Stimulated activated effector memory CD8-positive, alpha-beta T cell treated with anti-CD3 and anti-CD28 coated beads, Interleukin-12 subunit alpha, Interleukin-12 subunit beta, amount 100 ng/mL, for 72 hours (primary cell): ENCODE data around the gene PKN2.

Experiments
- ATAC-seq: fragments of 150-1000 bp; cut with Tn5 transposase; 2 replicates; pipeline ENCODE4 v1.10.0; 2021
- DNase-seq, 2 donors: peaks; one replicate each; pipeline ENCODE4 v3.0.0; 2021 to 2022; ENCODE audit warnings: low spot score in 2 of 2
- H3K27ac Mint-ChIP-seq: one replicate; pipeline ENCODE4 v1.8.0; 2022; ENCODE audit warnings: mild to moderate bottlenecking, mixed read lengths
- H3K36me3 Mint-ChIP-seq: one replicate; pipeline ENCODE4 v1.8.0; 2022; ENCODE audit warnings: mild to moderate bottlenecking, mixed read lengths
- H3K4me1 Mint-ChIP-seq: one replicate; pipeline ENCODE4 v1.8.0; 2022; ENCODE audit warnings: mixed read lengths
- H3K4me3 Mint-ChIP-seq: one replicate; pipeline ENCODE4 v1.8.0; 2022; ENCODE audit warnings: mild to moderate bottlenecking, mixed read lengths
- H3K9me3 Mint-ChIP-seq: one replicate; pipeline ENCODE4 v1.8.0; 2022; ENCODE audit warnings: mixed read lengths

Gene PKN2

GRCh38 chr1:88661188-88661587 is 22.9 kb upstream of the PKN2 start:
- Mint-ChIP-seq H3K4me3 (no peak overlapping the region), H3K27ac (no peak overlapping the region), H3K36me3 (no peaks in the 10 kb centered on the region), H3K9me3 (no peaks in the 10 kb centered on the region), H3K4me1 (no peaks in the 10 kb centered on the region)
- DNase-seq (no peak), ATAC-seq (no peak)

GRCh38 chr1:88661951-88662699 is 21.9 kb upstream of the PKN2 start:
- H3K9me3 Mint-ChIP-seq: no peaks in the 10 kb centered on the region
- no peak for ATAC-seq
- no peak overlapping the region for H3K27ac Mint-ChIP-seq
- no peaks in the 10 kb centered on the region for H3K4me1 Mint-ChIP-seq
- no peaks in the 10 kb centered on the region for H3K36me3 Mint-ChIP-seq
- DNase-seq: no peak
- no peak overlapping the region for H3K4me3 Mint-ChIP-seq

GRCh38 chr1:88662723-88663122 is 21.4 kb upstream of the PKN2 start:
- ATAC-seq (no peak), DNase-seq (no peak)
- H3K4me3 Mint-ChIP-seq: no peak overlapping the region
- no peak overlapping the region for H3K27ac Mint-ChIP-seq
- H3K4me1 Mint-ChIP-seq: no peaks in the 10 kb centered on the region
- H3K36me3 Mint-ChIP-seq: no peaks in the 10 kb centered on the region
- H3K9me3 Mint-ChIP-seq: no peaks in the 10 kb centered on the region

- H3K4me1 Mint-ChIP-seq: no peaks in the 10 kb centered on the region
- H3K4me3 Mint-ChIP-seq: no peak overlapping the region
- no peak overlapping the region for H3K27ac Mint-ChIP-seq
- no peaks in the 10 kb centered on the region for H3K9me3 Mint-ChIP-seq
- ATAC-seq: no peak
- no peak for DNase-seq
- no peaks in the 10 kb centered on the region for H3K36me3 Mint-ChIP-seq
Observed at GRCh38 chr1:88668405-88668804, 15.7 kb upstream of the PKN2 start.

GRCh38 chr1:88670462-88670861 is 13.6 kb upstream of the PKN2 start:
- H3K27ac Mint-ChIP-seq: no peak overlapping the region
- H3K4me3 Mint-ChIP-seq: no peak overlapping the region
- ATAC-seq: no peak
- no peak for DNase-seq
- no peaks in the 10 kb centered on the region for H3K4me1 Mint-ChIP-seq
- H3K36me3 Mint-ChIP-seq: no peaks in the 10 kb centered on the region
- no peaks in the 10 kb centered on the region for H3K9me3 Mint-ChIP-seq

- ATAC-seq (no peak), DNase-seq (no peak)
- Mint-ChIP-seq H3K27ac (no peak overlapping the region), H3K9me3 (no peaks in the 10 kb centered on the region), H3K4me1 (no peaks in the 10 kb centered on the region), H3K4me3 (no peak overlapping the region), H3K36me3 (no peaks in the 10 kb centered on the region)
Observed at GRCh38 chr1:88673446-88673845, 10.6 kb upstream of the PKN2 start.

- Mint-ChIP-seq H3K4me3 (no peak overlapping the region), H3K27ac (no peak overlapping the region), H3K36me3 (peaks cover 2% of the 10 kb centered on the region), H3K9me3 (no peaks in the 10 kb centered on the region), H3K4me1 (peaks cover 7% of the 10 kb centered on the region)
- DNase-seq (no peak), ATAC-seq (no peak)
Observed at GRCh38 chr1:88678405-88678804, 5.7 kb upstream of the PKN2 start.

GRCh38 chr1:88680471-88680870 is 3.6 kb upstream of the PKN2 start:
- ATAC-seq (no peak), DNase-seq (no peak)
- Mint-ChIP-seq H3K9me3 (no peaks in the 10 kb centered on the region), H3K4me1 (peaks cover 7% of the 10 kb centered on the region), H3K4me3 (no peak overlapping the region), H3K27ac (no peak overlapping the region), H3K36me3 (peaks cover 18% of the 10 kb centered on the region)

GRCh38 chr1:88680911-88681622 is 3.0 kb upstream of the PKN2 start:
- Mint-ChIP-seq H3K27ac (no peak overlapping the region), H3K9me3 (no peaks in the 10 kb centered on the region), H3K4me1 (peaks cover 7% of the 10 kb centered on the region), H3K36me3 (peaks cover 18% of the 10 kb centered on the region), H3K4me3 (no peak overlapping the region)
- ATAC-seq (no peak), DNase-seq (no peak)

- ATAC-seq: peak; percentile 56
- peak; percentile 49 to 85 for DNase-seq
- H3K27ac Mint-ChIP-seq: peak overlapping the region; percentile 98
- peaks cover 7% of the 10 kb centered on the region for H3K4me1 Mint-ChIP-seq
- peak overlapping the region; percentile 87 for H3K4me3 Mint-ChIP-seq
- H3K9me3 Mint-ChIP-seq: no peaks in the 10 kb centered on the region
- peaks cover 29% of the 10 kb centered on the region for H3K36me3 Mint-ChIP-seq
Observed at GRCh38 chr1:88684482-88685258, 597 bp downstream of the PKN2 start.

GRCh38 chr1:88685259-88685620 is 1.2 kb downstream of the PKN2 start:
- H3K4me3 Mint-ChIP-seq: peak overlapping the region; percentile 87
- peak overlapping the region; percentile 98 for H3K27ac Mint-ChIP-seq
- ATAC-seq: no peak
- H3K4me1 Mint-ChIP-seq: peaks cover 7% of the 10 kb centered on the region
- no peaks in the 10 kb centered on the region for H3K9me3 Mint-ChIP-seq
- DNase-seq: no peak
- peaks cover 29% of the 10 kb centered on the region for H3K36me3 Mint-ChIP-seq

- H3K4me1 Mint-ChIP-seq: peaks cover 43% of the 10 kb centered on the region
- no peak overlapping the region for H3K27ac Mint-ChIP-seq
- peaks cover 32% of the 10 kb centered on the region for H3K36me3 Mint-ChIP-seq
- H3K4me3 Mint-ChIP-seq: no peak overlapping the region
- DNase-seq (no peak), ATAC-seq (no peak)
- H3K9me3 Mint-ChIP-seq: no peaks in the 10 kb centered on the region
Observed at GRCh38 chr1:88691540-88691939, 7.5 kb downstream of the PKN2 start.

GRCh38 chr1:88695781-88696180 is 11.7 kb downstream of the PKN2 start:
- ATAC-seq (no peak), DNase-seq (no peak)
- H3K36me3 Mint-ChIP-seq: peaks cover 32% of the 10 kb centered on the region
- no peak overlapping the region for H3K27ac Mint-ChIP-seq
- H3K4me1 Mint-ChIP-seq: peaks cover 50% of the 10 kb centered on the region
- H3K9me3 Mint-ChIP-seq: no peaks in the 10 kb centered on the region
- no peak overlapping the region for H3K4me3 Mint-ChIP-seq

- Mint-ChIP-seq H3K36me3 (peaks cover 22% of the 10 kb centered on the region), H3K4me1 (peaks cover 39% of the 10 kb centered on the region), H3K9me3 (no peaks in the 10 kb centered on the region), H3K4me3 (no peak overlapping the region), H3K27ac (no peak overlapping the region)
- ATAC-seq (no peak), DNase-seq (no peak)
Observed at GRCh38 chr1:88697503-88697902, 13.4 kb downstream of the PKN2 start.

GRCh38 chr1:88698140-88698539 is 14.1 kb downstream of the PKN2 start:
- ATAC-seq: no peak
- H3K4me1 Mint-ChIP-seq: peaks cover 36% of the 10 kb centered on the region
- H3K9me3 Mint-ChIP-seq: no peaks in the 10 kb centered on the region
- H3K4me3 Mint-ChIP-seq: no peak overlapping the region
- peaks cover 22% of the 10 kb centered on the region for H3K36me3 Mint-ChIP-seq
- no peak for DNase-seq
- no peak overlapping the region for H3K27ac Mint-ChIP-seq

- Mint-ChIP-seq H3K4me3 (no peak overlapping the region), H3K36me3 (peaks cover 15% of the 10 kb centered on the region), H3K9me3 (no peaks in the 10 kb centered on the region), H3K4me1 (peaks cover 32% of the 10 kb centered on the region), H3K27ac (no peak overlapping the region)
- ATAC-seq (no peak), DNase-seq (no peak)
Observed at GRCh38 chr1:88698764-88699163, 14.7 kb downstream of the PKN2 start.
